HL-60 (cell line): ENCODE measurements around the gene NAV2.

Experiments
- DNase-seq, 2 experiments: peaks; one replicate each; pipeline ENCODE4 v3.0.0-alpha.2; 2010 to 2020; ENCODE audit warnings: low read depth in 1 of 2, low spot score in 1 of 2
- H3K27ac ChIP-seq: fragments of 250-450 bp; sonication (Bioruptor Pico); replicated peaks from 2 replicates; pipeline ENCODE4 v1.5.1; 2020; ENCODE audit warnings: mild to moderate bottlenecking, moderate library complexity
- H3K27me3 ChIP-seq: fragments of 250-450 bp; sonication (Bioruptor Pico); 2 replicates; pipeline ENCODE4 v1.5.1; 2021; ENCODE audit warnings: mild to moderate bottlenecking, moderate library complexity; ENCODE audit not compliant: insufficient read depth, poor library complexity, severe bottlenecking
- H3K4me3 ChIP-seq: replicated peaks from 2 replicates; pipeline ENCODE4 v1.5.1; 2011; ENCODE audit warnings: mild to moderate bottlenecking, control low read depth, low read length; ENCODE audit not compliant: insufficient read depth
- CTCF ChIP-seq: IDR thresholded peaks from one replicate; pipeline ENCODE4 v1.5.1; 2011; ENCODE audit warnings: low read length, control low read depth, inconsistent platforms; ENCODE audit not compliant: insufficient read depth
- GABPA ChIP-seq: IDR thresholded peaks from 2 replicates; pipeline ENCODE4 v1.6.1; 2012; ENCODE audit warnings: low read depth
- POLR2AphosphoS5 ChIP-seq: IDR thresholded peaks from 2 replicates; pipeline ENCODE4 v1.6.1; 2012; ENCODE audit warnings: low read depth
- REST ChIP-seq: IDR thresholded peaks from 2 replicates; pipeline ENCODE4 v1.6.1; 2012; ENCODE audit warnings: low read depth; ENCODE audit not compliant: insufficient replicate concordance
- SPI1 ChIP-seq: IDR thresholded peaks from 2 replicates; pipeline ENCODE4 v1.6.1; 2012; ENCODE audit warnings: low read depth, mild to moderate bottlenecking, borderline replicate concordance

Gene NAV2

GRCh38 chr11:19864141-19865140, 151.8 kb downstream of the NAV2 start:
- no peak overlapping the region for H3K27ac ChIP-seq
- TF ChIP-seq CTCF (no peak), SPI1 (no peak), REST (no peak), GABPA (no peak), POLR2AphosphoS5 (no peak)
- H3K27me3 ChIP-seq = no peaks in the 10 kb centered on the region
- H3K4me3 ChIP-seq = no peak overlapping the region
- no peak for DNase-seq

- Histone ChIP-seq H3K27me3 (no peaks in the 10 kb centered on the region), H3K4me3 (no peak overlapping the region), H3K27ac (no peak overlapping the region)
- TF ChIP-seq SPI1 = no peak
- TF ChIP-seq GABPA = no peak
- TF ChIP-seq REST = no peak
- no peak for TF ChIP-seq POLR2AphosphoS5
- no peak for TF ChIP-seq CTCF
- DNase-seq = no peak
Measured at GRCh38 chr11:19866037-19866436, 153.4 kb downstream of the NAV2 start.

- Histone ChIP-seq H3K4me3 (no peak overlapping the region), H3K27me3 (no peaks in the 10 kb centered on the region), H3K27ac (no peak overlapping the region)
- TF ChIP-seq GABPA = no peak
- no peak for TF ChIP-seq CTCF
- no peak for TF ChIP-seq SPI1
- no peak for TF ChIP-seq POLR2AphosphoS5
- no peak for TF ChIP-seq REST
- no peak for DNase-seq
Measured at GRCh38 chr11:19866521-19866920, 153.9 kb downstream of the NAV2 start.
